ENCODE results near the gene ADAD2.

- TF ChIP-seq CTCF (IDR thresholded peaks at IDR 0.05; ENCODE audit: insufficient read depth, low read depth, low read length) (no peak), EZH2 (IDR thresholded peaks at IDR 0.05; ENCODE audit: insufficient read depth, low read length) (no peak)
Measured at GRCh38 chr16:84182680-84183571, 8.0 kb upstream of the ADAD2 start.

Measured in astrocyte (in vitro differentiated cells and primary cell).